ENCODE measurements around the gene TNFRSF14. TPM values are rescaled to one million over a fixed set of nuclear protein-coding genes. Genes with fewer than 3 reads are reported as not detected.

Gene TNFRSF14
- total and polyA plus RNA-seq, 2 experiments from 2014 or later = not detected

GRCh38 chr1:2574350-2574749 is 18.2 kb downstream of the TNFRSF14 start:
- Histone ChIP-seq H3K4me2 (no peak overlapping the region), H3K4me3 (no peak overlapping the region), H3K9me2 (ENCODE audit: insufficient read depth) (0 out of 2 replicates have a peak, but pooled peaks cover 5% of the 10 kb centered on the region), H3K4me1 (ENCODE audit: insufficient read depth) (no peaks in the 10 kb centered on the region), H3K79me2 (replicated peaks; ENCODE audit: insufficient read depth) (no peaks in the 10 kb centered on the region), H3F3A (replicated peaks; ENCODE audit: low read depth) (no peaks in the 10 kb centered on the region), H3K27ac (ENCODE audit: low read depth) (no peak overlapping the region), H2AFZ (no peak overlapping the region), H3K27me3 (ENCODE audit: insufficient read depth) (no peaks in the 10 kb centered on the region), H3K36me3 (ENCODE audit: insufficient read depth) (no peaks in the 10 kb centered on the region), H4K20me1 (replicated peaks; ENCODE audit: insufficient read depth) (no peaks in the 10 kb centered on the region)
- TF ChIP-seq EZH2phosphoT487 (IDR thresholded peaks at IDR 0.05; ENCODE audit: unreplicated experiment) (no peak), POLR2AphosphoS5 (IDR thresholded peaks at IDR 0.05; ENCODE audit: low read depth) (no peak), ETS1 (IDR thresholded peaks at IDR 0.05) (no peak), ZNF331 (CRISPR knock-in tag; IDR thresholded peaks at IDR 0.05; ENCODE audit: low read depth) (no peak), JUNB (IDR thresholded peaks at IDR 0.05; ENCODE audit: unreplicated experiment) (no peak), ZNF114 (CRISPR knock-in tag; IDR thresholded peaks at IDR 0.05) (no peak)
- TF ChIP-seq, protein P1, sequence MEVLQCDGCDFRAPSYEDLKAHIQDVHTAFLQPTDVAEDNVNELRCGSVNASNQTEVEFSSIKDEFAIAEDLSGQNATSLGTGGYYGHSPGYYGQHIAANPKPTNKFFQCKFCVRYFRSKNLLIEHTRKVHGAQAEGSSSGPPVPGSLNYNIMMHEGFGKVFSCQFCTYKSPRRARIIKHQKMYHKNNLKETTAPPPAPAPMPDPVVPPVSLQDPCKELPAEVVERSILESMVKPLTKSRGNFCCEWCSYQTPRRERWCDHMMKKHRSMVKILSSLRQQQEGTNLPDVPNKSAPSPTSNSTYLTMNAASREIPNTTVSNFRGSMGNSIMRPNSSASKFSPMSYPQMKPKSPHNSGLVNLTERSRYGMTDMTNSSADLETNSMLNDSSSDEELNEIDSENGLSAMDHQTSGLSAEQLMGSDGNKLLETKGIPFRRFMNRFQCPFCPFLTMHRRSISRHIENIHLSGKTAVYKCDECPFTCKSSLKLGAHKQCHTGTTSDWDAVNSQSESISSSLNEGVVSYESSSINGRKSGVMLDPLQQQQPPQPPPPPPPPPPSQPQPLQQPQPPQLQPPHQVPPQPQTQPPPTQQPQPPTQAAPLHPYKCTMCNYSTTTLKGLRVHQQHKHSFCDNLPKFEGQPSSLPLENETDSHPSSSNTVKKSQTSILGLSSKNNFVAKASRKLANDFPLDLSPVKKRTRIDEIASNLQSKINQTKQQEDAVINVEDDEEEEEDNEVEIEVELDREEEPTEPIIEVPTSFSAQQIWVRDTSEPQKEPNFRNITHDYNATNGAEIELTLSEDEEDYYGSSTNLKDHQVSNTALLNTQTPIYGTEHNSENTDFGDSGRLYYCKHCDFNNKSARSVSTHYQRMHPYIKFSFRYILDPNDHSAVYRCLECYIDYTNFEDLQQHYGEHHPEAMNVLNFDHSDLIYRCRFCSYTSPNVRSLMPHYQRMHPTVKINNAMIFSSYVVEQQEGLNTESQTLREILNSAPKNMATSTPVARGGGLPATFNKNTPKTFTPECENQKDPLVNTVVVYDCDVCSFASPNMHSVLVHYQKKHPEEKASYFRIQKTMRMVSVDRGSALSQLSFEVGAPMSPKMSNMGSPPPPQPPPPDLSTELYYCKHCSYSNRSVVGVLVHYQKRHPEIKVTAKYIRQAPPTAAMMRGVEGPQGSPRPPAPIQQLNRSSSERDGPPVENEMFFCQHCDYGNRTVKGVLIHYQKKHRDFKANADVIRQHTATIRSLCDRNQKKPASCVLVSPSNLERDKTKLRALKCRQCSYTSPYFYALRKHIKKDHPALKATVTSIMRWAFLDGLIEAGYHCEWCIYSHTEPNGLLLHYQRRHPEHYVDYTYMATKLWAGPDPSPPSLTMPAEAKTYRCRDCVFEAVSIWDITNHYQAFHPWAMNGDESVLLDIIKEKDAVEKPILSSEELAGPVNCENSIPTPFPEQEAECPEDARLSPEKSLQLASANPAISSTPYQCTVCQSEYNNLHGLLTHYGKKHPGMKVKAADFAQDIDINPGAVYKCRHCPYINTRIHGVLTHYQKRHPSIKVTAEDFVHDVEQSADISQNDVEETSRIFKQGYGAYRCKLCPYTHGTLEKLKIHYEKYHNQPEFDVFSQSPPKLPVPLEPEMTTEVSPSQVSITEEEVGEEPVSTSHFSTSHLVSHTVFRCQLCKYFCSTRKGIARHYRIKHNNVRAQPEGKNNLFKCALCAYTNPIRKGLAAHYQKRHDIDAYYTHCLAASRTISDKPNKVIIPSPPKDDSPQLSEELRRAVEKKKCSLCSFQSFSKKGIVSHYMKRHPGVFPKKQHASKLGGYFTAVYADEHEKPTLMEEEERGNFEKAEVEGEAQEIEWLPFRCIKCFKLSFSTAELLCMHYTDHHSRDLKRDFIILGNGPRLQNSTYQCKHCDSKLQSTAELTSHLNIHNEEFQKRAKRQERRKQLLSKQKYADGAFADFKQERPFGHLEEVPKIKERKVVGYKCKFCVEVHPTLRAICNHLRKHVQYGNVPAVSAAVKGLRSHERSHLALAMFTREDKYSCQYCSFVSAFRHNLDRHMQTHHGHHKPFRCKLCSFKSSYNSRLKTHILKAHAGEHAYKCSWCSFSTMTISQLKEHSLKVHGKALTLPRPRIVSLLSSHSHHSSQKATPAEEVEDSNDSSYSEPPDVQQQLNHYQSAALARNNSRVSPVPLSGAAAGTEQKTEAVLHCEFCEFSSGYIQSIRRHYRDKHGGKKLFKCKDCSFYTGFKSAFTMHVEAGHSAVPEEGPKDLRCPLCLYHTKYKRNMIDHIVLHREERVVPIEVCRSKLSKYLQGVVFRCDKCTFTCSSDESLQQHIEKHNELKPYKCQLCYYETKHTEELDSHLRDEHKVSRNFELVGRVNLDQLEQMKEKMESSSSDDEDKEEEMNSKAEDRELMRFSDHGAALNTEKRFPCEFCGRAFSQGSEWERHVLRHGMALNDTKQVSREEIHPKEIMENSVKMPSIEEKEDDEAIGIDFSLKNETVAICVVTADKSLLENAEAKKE (CRISPR knock-in tag; IDR thresholded peaks at IDR 0.05) = no peak
- TF ChIP-seq, protein P2, sequence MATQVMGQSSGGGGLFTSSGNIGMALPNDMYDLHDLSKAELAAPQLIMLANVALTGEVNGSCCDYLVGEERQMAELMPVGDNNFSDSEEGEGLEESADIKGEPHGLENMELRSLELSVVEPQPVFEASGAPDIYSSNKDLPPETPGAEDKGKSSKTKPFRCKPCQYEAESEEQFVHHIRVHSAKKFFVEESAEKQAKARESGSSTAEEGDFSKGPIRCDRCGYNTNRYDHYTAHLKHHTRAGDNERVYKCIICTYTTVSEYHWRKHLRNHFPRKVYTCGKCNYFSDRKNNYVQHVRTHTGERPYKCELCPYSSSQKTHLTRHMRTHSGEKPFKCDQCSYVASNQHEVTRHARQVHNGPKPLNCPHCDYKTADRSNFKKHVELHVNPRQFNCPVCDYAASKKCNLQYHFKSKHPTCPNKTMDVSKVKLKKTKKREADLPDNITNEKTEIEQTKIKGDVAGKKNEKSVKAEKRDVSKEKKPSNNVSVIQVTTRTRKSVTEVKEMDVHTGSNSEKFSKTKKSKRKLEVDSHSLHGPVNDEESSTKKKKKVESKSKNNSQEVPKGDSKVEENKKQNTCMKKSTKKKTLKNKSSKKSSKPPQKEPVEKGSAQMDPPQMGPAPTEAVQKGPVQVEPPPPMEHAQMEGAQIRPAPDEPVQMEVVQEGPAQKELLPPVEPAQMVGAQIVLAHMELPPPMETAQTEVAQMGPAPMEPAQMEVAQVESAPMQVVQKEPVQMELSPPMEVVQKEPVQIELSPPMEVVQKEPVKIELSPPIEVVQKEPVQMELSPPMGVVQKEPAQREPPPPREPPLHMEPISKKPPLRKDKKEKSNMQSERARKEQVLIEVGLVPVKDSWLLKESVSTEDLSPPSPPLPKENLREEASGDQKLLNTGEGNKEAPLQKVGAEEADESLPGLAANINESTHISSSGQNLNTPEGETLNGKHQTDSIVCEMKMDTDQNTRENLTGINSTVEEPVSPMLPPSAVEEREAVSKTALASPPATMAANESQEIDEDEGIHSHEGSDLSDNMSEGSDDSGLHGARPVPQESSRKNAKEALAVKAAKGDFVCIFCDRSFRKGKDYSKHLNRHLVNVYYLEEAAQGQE (IDR thresholded peaks at IDR 0.05; ENCODE audit: unreplicated experiment) = no peak
- Mint-ChIP-seq H3K4me3 (no peak overlapping the region), H3K4me1 (no peaks in the 10 kb centered on the region; the same call in 2 of the 3 replicates), H3K27ac (no peak overlapping the region), H3K27me3 (ENCODE audit: insufficient read depth, low read depth, poor library complexity) (peaks cover 2% of the 10 kb centered on the region), H3K36me3 (ENCODE audit: low read depth) (no peaks in the 10 kb centered on the region), H3K9me3 (peaks cover 13% of the 10 kb centered on the region)
- DNase-seq (ENCODE audit: low spot score) (no peak), ATAC-seq (no peak)
